Measurements from ENCODE around the gene PIP4K2B.
"Not testable (repeated sequence)": the region's sequence is repeated elsewhere in the genome, so short reads cannot be mapped to it uniquely, and the experiment has no call there.

The PIP4K2B gene

DNA sequence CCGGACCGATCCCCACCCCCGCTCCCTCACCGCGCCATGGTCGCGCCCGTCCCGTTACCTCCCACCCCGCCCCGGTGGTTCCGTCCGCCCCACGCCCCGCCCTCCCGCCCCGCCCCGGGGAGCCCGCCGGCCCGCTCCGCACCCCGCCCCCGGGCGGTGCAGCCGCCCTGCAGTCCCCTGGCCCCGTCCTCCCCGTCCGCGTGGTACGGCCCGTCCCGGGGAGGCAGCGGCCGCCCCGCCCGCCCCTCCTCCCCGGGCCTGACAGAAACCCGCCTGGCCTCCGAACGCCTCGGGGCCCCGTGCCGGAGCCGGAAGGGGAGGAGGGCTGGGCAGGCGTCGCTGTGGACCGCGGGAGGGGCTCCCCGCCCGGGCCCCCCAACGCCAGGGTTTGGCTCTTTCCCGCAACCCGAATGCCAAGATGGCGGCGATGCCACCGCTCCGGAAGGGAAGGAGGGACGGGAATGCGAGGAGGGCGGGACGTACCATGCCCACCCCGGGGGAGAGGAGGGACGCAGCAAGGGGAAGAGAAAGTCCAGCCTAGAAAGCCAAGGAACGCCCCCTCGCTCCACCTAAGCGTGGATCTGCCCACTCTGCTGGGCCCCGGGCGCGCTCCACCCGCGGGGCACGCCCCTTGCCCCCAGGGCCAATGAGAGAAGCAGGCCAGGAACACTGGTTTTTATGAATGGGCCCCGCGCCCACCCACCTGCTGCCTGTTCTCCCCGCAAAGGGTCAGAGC lies at the start of gene PIP4K2B:
Gene PIP4K2B (minus strand): TSS at position 56 of the 736 bp plus-strand sequence. CDS start 132 bp downstream, outside the sequence.
- peak; percentile 96 for DNase-seq (ENCODE audit: low spot score)

- DNase-seq (ENCODE audit: low spot score): no peak
Measured at GRCh38 chr17:38848557-38848891, 49.2 kb upstream of the PIP4K2B start.

GRCh38 chr17:38844261-38844757 lies 45.0 kb upstream of the PIP4K2B start:
- DNase-seq (ENCODE audit: low spot score): no peak

DNA sequence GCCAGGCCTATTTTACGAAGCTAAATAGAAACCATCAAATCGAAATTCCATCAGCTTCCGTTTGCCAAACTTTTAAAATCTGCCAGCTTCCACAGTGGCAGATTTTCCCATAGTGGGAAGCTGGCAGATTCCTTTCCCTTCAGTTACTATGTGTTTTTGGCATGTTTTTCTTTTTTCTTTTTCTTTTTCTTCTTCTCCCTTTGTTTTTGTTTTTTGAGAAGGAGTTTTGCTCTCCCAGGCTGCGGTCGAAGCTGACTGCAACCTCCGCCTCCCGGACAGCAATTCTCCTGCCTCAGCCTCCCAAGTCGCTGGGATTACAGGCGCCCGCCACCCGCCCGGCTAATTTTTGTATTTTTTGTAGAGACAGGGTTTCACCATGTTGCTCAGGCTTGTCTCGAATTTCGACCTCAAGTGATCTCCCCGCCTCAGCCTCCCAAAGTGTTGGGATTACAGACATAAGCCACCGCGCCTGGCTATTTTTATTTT lies 26.4 kb upstream of the PIP4K2B start:
- no peak for DNase-seq (ENCODE audit: low spot score)

GRCh38 chr17:38824899-38825761 lies 25.8 kb upstream of the PIP4K2B start, which contains the start of gene CWC25:
Gene CWC25, minus strand, starts transcription at chr17:38825321. Its CDS starts 138 bp downstream, at chr17:38825183.
- DNase-seq (ENCODE audit: low spot score): peak; percentile 89

GRCh38 chr17:38815576-38816193 lies 16.3 kb upstream of the PIP4K2B start:
- DNase-seq (ENCODE audit: low spot score): no peak

DNA sequence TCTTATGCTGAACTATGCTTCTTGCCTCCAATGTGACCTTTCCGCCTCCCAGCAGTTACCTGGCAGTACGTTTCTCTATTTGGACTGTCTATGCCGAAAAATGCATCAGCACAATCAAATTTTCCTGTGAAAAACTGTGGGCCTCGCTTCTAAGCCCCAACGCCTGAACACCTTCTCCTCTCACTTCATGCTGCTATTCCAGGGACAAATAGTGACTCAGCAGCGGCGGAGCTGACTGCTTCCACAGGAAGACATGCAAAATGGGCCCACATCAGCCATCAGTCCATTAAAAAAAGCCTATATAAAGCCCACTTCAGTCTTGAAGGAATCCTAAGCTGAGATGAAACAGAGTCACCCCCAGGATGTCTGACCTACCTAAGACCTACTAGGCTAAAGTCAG lies 10.5 kb upstream of the PIP4K2B start:
- no peak for DNase-seq (ENCODE audit: low spot score)

- DNase-seq (ENCODE audit: low spot score): no peak
Measured at GRCh38 chr17:38800237-38800760, 943 bp upstream of the PIP4K2B start.

DNA sequence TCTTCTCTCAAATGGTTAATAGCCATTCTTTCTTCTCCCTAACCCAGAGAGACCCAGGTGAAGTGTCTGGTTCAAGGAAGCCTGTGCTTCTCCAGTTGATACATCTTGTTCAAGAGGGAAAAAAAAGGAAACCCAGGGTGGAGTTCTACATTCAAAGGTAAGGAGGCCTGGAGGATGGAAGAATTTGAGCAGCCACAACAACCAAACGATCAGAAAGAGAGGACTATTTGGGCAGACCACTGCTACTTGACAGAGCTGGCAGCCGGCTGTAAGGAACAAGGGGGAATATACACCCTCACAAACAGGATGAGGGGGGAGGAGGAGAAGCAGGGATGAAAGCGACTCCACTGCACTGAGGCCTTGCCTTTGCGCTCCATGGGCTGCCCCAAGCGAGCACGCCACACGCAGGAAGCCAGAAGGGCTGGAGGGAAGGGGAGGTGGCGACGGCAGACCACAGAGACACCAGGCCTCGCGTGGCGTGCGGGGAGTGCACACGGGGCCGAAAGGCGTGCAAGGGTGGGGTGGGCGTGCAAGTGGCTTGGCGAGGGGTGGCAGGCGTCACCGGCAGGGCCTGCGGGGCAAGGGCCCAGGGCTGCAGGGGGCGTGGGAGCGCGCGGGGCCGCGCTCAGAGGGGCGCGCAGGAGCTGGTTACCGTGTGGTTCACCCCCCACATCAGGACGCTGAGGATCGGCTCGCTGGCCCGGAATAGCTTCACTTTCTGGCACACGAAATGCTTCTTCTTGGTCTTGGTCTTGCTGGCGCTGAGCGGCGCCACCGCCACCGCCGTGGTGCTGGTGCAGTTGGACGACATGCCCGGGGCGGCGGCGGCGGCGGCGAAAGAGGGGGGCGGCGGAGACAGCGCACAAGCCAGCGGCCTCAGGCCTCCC lies 499 bp downstream of the PIP4K2B start:
- peak; percentile 35 for DNase-seq (ENCODE audit: low spot score)

DNA sequence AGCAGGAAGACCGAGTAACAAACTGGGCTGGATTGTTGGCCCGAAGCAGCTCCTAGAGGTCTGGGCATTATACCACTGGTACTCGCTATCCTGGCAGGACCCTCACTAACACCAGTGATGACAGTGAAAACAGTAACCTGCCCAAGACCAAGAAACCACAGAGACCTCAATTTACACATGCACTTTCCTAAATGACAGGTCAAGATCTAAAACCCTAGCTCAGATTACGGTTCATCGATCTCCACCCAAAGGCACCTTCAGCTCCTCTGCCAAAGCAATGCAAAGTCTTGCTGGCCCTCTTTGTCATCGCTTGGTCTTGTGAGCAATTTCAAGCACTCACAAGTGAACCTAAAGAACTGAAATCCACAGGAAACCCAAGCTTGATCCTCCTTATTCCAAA lies 1.5 kb downstream of the PIP4K2B start:
- no peak for DNase-seq (ENCODE audit: low spot score)

DNA sequence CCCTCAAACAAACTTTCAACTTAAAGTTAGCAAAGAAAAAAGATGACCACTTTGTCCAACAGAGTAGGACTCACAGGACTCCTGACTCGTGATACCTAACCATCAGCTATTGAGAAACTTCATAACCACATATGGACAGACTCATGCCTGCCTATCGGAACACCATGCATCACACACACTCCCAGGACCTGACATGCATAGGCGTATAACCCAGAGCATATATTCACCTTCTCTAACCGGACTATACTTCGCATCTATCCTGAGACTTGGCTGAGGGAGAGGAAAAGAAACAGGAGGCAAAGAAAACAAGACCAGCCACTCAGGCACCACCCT lies 2.2 kb downstream of the PIP4K2B start:
- no peak for DNase-seq (ENCODE audit: low spot score)

GRCh38 chr17:38796451-38797157 lies 2.8 kb downstream of the PIP4K2B start:
- DNase-seq (ENCODE audit: low spot score): no peak

DNA sequence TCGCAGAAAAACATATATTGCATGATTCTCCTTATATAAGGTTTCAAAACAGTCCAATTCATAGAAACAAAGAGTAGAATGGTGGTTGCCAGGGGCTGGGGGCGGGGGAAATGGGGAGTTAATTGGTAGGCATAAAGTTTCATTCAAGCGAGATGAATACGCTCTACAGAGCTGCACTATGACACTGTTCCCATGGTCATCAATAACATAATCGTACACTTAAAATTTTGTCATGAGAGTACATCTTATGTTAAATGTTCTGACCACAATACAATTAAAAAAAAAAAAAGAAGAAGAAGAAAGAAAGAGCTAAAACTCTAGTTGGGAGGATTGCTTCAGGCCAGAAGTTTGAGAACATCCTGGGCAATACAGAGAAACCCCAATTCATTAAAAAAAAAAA lies 5.1 kb downstream of the PIP4K2B start:
- DNase-seq (ENCODE audit: low spot score): no peak

DNA sequence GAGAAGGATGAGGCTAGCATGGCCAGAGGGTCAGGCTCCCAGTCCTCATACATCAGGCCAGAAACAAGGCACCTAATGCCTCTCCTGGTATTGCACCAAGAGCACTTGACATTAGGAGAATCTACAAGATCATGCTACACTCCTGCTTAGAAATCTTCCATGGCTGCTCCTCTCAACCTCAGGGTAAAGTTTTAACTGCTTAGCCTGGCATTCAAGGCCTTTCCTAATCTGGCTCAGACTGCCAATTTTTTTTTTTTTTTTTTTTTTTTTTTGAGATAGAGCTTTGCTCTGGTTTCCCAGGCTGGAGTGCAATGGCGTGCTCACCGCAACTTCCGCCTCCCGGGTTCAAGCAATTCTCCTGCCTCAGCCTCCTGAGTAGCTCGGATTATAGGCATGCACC lies 8.2 kb downstream of the PIP4K2B start:
- DNase-seq (ENCODE audit: low spot score): no peak

GRCh38 chr17:38790148-38790707 lies 9.1 kb downstream of the PIP4K2B start:
- not testable (repeated sequence) for DNase-seq (ENCODE audit: low spot score)

GRCh38 chr17:38789185-38789584 lies 10.2 kb downstream of the PIP4K2B start:
- DNase-seq (ENCODE audit: low spot score): no peak

DNA sequence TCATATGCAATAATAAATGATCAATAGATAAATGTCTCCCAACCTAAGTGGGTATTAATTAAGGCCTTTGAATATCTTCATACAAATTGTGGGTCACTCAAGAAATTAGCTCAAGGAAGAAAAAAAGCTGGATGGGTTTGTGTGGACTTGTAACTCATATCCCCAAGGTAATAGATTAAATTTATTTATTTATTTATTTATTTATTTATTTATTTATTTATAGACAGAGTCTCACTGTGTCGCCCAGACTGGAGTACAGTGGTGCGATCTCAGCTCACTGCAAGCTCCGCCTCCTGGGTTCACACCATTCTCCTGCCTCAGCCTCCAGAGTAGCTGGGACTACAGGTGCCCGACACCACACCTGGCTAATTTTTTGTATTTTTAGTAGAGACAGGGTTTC lies 11.4 kb downstream of the PIP4K2B start:
- not testable (repeated sequence) for DNase-seq (ENCODE audit: low spot score)

GRCh38 chr17:38786372-38786771 lies 13.0 kb downstream of the PIP4K2B start:
- DNase-seq (ENCODE audit: low spot score): no peak

DNA sequence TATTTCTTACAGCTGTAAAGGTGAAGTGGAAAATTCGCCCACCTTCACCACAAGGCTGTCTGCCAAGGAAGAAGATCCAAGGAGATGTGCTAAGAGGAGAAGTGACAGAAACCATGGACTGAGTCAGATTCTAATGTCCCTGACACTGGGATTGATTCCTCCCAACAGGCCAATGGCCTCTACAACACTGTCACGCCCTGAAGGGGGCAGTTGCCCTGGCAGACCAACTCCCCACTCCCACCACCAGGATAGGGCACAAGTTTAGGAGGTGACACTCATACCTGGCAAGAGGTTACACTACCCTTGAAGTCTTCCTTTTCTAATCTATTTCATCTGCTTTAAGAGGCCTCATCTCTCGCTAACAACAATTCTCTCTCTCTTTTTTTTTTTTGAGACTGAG lies 16.1 kb downstream of the PIP4K2B start:
- DNase-seq (ENCODE audit: low spot score): no peak
